Body of pancreas (tissue), 4 donors: ENCODE measurements around the gene MTA1.

Source experiments
- CTCF ChIP-seq, 7 experiments: fragments of 450-650 bp in 4 of 7; fragments of 200-600 bp in 3 of 7; sonication (generic) in 3 of 7; IDR thresholded peaks; one replicate each; pipeline ENCODE4 v1.5.1; 2016 to 2019; ENCODE audit warnings: antibody characterized with exemption in 7 of 7
- POLR2A ChIP-seq, 3 donors: fragments of 450-650 bp; IDR thresholded peaks; one replicate each; pipeline ENCODE4 v1.6.1; 2016; ENCODE audit warnings: antibody characterized with exemption in 3 of 3, mild to moderate bottlenecking in 2 of 3

DNA sequence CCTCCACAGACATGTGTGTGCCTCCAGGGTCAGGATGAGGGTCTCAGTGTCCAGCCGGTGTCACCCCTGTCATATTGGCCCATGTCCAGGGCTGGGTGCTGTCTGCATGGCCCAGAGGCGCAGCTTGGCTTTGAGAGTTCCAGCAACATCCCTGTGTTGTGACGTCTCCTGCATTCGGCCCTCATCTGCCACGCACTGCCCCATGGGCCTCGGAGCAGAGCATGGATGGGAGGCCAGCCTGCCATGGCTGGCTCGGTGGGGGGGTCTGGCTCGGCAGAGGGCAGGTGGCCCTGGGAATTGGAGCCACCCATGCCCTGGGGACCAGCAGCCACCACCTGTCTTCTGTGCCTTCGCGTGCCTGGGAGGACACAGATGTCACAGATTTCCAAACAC, 32.1 kb upstream of the MTA1 start:
- TF ChIP-seq CTCF (IDR thresholded peaks at IDR 0.05), result no peak
- no peak for TF ChIP-seq POLR2A (IDR thresholded peaks at IDR 0.05)
